GM21737 (cell line): ENCODE results near the gene FRS2.
A peak's percentile ranks its signal among the peaks of the same experiment; 100 is the strongest.

Experiments
- ATAC-seq: cut with Tn5 transposase; IDR thresholded peaks from one replicate; pipeline ENCODE4 v1.9.1; 2021; ENCODE audit warnings: mild to moderate bottlenecking, moderate library complexity; ENCODE audit not compliant: unreplicated experiment

Gene FRS2

DNA sequence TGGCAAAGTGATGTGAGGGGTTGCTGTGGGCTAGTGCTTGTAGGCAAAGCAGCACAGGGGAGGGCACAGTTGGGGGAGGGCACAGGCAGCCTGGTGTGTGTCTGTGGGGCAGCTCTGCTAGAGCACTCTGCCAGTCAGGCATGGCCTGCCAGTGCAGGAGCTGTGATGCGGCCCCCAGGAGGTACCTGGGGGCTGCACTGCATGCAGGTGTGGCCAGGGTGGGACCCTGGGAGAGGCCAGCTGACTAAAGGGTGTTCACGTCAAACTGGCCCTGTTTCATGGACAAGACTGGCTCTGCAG lies 54.1 kb downstream of the FRS2 start:
- no peak for ATAC-seq

- ATAC-seq, result no peak
These were observed 54.7 kb downstream of the FRS2 start for GRCh38 chr12:69524755-69525469.

- ATAC-seq, result no peak
These were observed 57.5 kb downstream of the FRS2 start for GRCh38 chr12:69527506-69528272.

DNA sequence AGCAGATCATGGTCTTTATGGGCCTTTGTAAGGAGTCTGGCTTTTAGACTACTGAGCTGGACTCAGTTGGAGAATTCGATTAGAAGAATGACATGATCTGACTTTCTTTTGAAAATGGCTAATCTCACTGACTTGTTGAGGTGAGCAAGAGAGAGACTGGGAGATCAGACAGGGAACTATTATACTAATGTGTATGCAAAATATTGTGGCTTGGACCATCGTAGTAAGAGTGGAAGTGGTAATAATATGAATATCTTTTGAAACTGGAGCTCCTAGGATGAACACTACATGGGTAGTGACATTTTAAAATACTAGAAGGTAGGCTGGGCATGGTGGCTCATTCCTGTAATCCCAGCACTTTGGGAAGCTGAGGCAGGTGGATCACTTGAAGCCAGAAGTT lies 58.8 kb downstream of the FRS2 start:
- no peak for ATAC-seq

DNA sequence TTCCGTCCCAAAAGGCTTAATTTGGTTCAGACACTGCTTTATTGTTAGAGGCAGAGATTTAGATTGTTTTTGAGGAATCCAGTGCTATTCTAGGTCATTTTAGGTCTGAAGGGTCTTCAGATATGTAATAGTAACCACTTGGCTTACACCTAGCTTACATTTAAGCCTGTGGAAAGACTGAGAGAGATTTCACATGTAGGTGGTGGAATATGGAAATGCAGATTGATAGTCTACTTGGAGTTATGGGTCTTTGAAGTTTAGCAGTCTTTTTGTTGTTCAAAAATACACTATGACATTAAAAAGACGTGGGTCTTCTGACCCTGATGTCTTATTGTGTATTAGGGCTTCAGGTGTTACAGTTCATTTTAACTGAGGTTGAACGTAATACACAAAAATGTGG lies 63.7 kb downstream of the FRS2 start:
- no peak for ATAC-seq

DNA sequence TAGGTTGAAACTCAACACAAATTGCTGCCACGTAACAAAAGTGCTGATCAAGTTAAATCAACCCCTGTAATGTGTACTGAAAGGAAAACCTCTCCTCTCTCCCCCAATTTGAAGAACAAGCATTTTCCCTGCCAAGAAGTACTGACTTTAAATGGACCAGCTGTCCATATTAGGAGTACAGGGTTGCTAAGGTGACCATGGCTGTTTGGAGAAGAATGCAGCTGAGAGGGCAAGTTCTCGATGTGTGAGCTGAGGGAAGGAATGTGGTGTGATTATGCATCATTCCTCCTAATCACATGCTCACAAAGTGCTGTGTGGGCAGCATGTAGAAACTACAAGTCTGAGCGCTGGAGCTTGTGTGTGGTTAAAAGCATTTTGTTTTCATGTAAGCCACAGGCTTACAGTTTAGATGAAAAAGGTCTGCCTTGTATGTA lies 64.2 kb downstream of the FRS2 start:
- ATAC-seq, result peak; percentile 93

DNA sequence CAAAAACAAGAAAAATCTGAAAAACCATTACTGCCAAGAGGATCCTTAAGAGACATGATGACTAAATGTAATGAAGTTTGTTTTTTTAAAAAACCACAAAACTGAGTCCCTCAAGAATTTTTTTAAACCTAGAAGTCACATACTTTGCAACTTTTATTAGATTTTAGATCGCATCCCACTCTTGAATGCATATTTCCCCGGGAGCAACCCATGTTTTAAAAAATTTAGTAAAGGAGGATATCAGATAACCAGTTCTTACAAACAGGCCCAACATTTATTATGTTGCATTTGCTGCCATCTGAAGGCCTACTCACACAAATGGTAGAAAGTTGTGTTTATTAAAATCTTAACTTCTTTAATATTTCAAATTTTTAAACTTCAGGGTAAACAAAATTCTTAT lies 70.8 kb downstream of the FRS2 start:
- no peak for ATAC-seq

DNA sequence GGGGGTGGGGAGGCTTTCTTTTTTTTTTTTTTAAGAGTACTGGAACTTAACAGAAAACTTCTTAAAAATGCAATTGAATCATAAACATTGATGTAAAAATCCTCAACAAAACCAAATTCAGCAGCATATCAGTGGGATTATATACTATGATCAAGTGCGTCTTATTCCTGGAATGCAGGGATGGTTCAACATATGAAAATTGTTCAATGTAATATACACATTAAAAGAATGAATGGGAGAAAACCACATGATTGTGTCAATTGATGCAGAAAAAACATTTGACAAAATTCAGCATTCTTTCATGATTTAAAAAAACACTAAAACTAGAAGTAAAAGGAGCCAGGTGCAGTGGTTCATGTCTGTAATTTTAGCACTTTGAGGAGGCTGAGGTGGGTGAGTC lies 73.9 kb downstream of the FRS2 start:
- ATAC-seq, result no peak

- ATAC-seq, result no peak
These were observed 74.9 kb downstream of the FRS2 start for GRCh38 chr12:69545081-69545480.

GRCh38 chr12:69546693-69547438 lies 76.7 kb downstream of the FRS2 start:
- peak; percentile 79 for ATAC-seq

DNA sequence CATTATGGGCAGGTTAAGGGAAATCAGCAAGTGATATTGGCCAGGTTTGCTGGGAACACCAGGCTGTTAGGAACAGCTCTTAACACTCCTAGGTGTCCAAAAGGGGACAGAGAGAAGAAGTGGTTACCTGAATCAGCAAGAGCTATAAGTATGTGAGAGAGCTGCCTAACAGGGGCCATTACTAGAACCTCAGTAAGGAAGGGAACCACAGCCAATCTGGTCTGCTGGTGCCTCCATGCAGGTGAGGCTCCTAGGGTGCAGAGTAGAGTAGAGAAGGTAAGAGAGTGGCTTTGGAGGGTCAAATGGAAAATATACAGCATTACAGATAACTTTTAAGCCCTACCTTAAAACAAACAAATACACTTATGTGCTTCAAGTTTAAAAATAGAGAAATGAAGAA lies 78.5 kb downstream of the FRS2 start:
- no peak for ATAC-seq

DNA sequence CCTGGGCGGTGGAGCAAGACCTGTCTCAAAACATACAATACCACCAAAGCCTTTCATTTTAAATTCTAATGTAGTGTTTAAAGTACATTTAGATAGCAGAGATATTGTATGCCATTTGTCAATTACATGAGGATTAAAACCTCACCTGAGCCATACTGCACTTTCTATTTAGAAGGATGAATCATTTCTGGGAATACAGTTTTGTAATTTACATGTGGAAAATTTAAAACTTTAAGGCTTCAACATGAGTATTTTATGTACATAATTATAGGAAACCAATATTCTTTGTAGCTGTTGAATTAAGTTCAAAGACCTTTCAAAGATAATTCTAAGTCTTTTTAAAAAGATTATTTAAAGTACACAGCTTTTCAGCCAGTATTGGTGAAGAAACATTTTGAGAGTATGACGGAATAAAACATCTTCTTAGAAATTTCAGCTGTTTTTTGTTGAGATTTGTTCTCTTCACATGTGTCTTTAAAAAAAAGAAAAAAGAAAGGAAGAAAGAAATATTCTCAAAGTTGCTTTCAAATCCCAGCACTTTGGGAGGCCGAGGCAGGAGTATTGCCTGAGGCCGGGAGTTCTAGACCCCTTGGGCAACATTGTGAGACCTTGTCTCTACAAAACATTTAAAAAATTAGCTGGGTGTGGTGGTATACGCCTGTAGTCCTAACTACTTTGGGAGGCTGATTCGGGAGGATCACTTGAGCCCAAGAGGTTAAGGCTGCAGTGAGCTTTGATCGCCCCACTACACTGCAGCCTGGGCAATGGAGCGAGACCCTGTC lies 80.6 kb downstream of the FRS2 start:
- ATAC-seq, result no peak

DNA sequence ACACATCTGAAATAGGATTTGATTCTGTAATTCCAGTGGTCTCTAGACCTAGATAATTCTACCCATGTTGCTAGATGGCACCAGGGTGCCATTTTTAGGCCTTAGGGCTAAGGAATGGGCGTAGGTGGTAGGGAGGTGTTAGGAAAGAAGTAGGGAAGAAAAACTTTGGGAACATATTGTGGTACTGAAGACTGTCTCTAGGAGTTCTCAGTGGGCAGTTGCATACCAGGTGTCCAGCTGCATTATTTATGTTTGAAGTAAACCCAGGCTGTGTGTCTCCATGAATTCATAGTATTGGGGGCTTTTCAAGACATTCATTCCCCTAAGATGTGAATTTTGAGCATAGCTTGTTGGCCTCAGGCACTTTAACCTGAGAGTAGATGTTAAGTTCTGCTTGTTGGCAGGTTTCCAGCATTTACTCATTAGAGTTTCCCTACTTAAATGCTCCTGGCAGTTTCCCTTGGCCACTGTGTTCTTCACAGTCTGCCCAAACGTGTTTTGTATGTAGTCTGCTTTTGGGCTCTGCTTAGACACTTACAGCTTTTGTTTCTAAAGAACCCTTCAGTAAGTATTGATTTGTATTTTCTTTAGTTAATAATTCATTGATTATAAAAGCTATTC lies 83.5 kb downstream of the FRS2 start:
- ATAC-seq, result no peak

DNA sequence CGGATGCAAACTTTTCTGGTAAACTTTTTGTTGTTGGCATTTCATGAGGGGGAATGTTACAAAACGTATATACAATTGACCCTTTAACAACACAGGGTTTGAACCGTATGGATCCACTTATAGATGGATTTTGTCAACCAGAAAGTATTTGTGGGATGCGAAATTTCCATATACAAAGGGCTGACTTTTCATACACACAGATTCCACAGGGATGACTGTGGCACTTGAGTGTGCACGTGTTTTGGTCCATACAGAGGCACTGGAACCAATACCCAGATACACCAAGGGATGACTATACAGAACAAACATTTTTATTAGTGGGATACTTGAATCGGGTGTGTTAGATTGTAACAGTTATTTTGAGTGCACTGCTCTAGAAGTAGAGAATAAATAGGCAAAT lies 85.3 kb downstream of the FRS2 start:
- ATAC-seq, result no peak

GRCh38 chr12:69556383-69556782 lies 86.2 kb downstream of the FRS2 start:
- ATAC-seq, result no peak

DNA sequence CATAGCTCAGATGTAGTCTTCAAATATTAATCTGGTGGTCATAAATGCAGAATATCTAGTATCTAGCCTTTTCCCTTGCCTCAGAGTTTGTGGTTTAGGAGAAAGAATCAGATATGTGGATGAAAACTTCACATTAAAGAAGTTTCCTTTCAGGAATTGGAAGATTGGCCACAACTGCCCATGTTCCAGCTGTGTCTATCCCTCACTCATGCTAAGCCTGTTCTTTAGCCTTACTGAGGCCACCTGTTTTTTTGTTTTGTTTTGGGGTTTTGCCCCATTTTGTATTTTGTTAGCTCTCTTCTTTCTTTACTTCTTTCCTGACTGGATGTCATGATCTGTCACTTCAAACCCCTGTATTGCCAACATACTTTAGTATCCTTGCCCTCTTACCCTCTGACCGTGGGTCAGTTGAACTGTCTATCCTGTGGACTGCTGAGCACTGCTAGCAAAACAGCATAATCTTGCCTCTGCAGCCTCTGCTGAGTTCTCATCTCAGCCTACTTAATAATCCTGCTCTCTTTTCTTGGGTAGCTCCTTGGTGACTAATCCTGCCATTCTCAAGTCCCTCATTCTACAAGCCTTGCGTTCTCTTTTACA lies 93.1 kb downstream of the FRS2 start:
- no peak for ATAC-seq

DNA sequence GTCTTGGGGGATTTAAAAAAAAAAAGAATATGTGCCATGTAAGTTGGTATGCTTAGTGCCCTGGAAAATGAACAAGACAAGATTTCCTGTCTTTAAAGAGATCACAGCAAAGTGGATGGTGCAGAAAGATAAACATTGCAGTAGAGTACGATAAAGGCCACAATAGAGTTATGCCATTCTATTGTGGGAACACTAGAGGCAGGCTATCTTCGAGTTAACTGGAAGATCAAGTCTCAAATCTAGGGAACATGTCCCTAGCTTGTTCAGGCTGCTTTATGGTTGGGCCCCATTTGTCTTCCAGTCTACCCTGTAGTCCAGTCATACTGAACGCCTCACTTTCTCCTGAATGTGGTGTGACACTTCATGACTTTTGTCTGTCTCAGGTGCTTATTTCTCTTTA lies 96.4 kb downstream of the FRS2 start:
- ATAC-seq, result no peak

- no peak for ATAC-seq
These were observed 99.0 kb downstream of the FRS2 start for GRCh38 chr12:69569236-69569635.

GRCh38 chr12:69570000-69570516 lies 99.9 kb downstream of the FRS2 start:
- ATAC-seq, result no peak
